ENCODE data around the gene ABHD17C.

DNA sequence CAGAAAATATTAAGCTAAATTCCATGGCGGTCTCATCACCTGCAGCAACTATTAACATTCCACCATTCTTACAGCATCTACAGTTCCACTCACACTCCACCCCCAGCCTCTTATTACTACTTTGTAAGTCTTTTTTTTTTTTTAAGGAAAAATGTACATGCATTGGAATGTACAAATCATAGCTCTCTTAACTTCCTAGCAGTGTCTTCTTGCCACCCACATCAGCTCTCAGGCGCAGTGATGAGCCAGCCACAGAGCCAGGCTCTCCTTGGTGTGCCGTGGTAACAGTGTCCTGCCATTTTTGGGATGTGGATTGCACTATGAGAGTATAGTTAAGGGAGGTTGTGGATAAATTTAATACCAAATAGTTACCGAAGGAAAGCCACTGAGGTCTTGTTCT, 17.8 kb downstream of the ABHD17C start:
- no peak for TF ChIP-seq CTCF (IDR thresholded peaks at IDR 0.05)
- TF ChIP-seq POLR2A (IDR thresholded peaks at IDR 0.05) = no peak

Data from right lobe of liver (tissue), 4 donors.